Thymus (tissue), 11 donors: ENCODE measurements around the gene CST6. TPM values are rescaled to one million over a fixed set of nuclear protein-coding genes. Genes with fewer than 3 reads are reported as not detected.

ENCODE experiments used
- DNase-seq, 9 donors: peaks; one replicate each; pipeline ENCODE4 v3.0.0-alpha.2; 2013; ENCODE audit warnings: low spot score in 9 of 9, low read depth in 6 of 9, missing footprints in 1 of 9
- H3K27ac ChIP-seq, 2 donors: one replicate each; pipeline ENCODE4 v1.5.1; 2013; ENCODE audit warnings: control low read depth in 1 of 2, low read depth in 1 of 2, low read length in 1 of 2, mild to moderate bottlenecking in 1 of 2, moderate library complexity in 1 of 2
- H3K27me3 ChIP-seq, 2 donors: one replicate each; pipeline ENCODE4 v1.5.1; 2013; ENCODE audit warnings: low read length in 1 of 2; ENCODE audit not compliant: control insufficient read depth in 2 of 2, insufficient read depth in 1 of 2
- H3K36me3 ChIP-seq, 2 donors: one replicate each; pipeline ENCODE4 v1.5.1; 2013; ENCODE audit warnings: low read length in 1 of 2, mild to moderate bottlenecking in 1 of 2, moderate library complexity in 1 of 2; ENCODE audit not compliant: control insufficient read depth in 2 of 2, insufficient read depth in 2 of 2
- H3K4me1 ChIP-seq, 2 donors: one replicate each; pipeline ENCODE4 v1.5.1; 2013; ENCODE audit warnings: low read length in 2 of 2; ENCODE audit not compliant: control insufficient read depth in 2 of 2, insufficient read depth in 2 of 2
- H3K4me3 ChIP-seq, 2 donors: one replicate each; pipeline ENCODE4 v1.5.1; 2013; ENCODE audit warnings: low read length in 2 of 2, control low read depth in 1 of 2, mild to moderate bottlenecking in 1 of 2
- H3K9me3 ChIP-seq, 2 donors: one replicate each; pipeline ENCODE4 v1.5.1; 2013; ENCODE audit warnings: low read length in 1 of 2, mild to moderate bottlenecking in 1 of 2; ENCODE audit not compliant: control insufficient read depth in 2 of 2, insufficient read depth in 1 of 2
- WGBS: extraction: QIAGEN DNeasy Blood & Tissue Kit; methylation state at CpG from one replicate; pipeline ENCODE4 v1.1.7; 2013; 5-methylcytosine and 5-hydroxymethylcytosine counted together
- polyA plus RNA-seq: library from polyadenylated mRNA; stranded (reverse); fragments of 200-250 nt; gene quantifications from one replicate; pipeline ENCODE4 v1.2.3, GENCODE V29; 2013
- total RNA-seq: library from RNA; stranded (reverse); fragments of 120-200 nt; gene quantifications from one replicate; pipeline ENCODE4 v1.2.4, GENCODE V29; 2013
- donor health status: healthy.

CST6 gene
- total and polyA plus RNA-seq, 2 donors: 0.66 to 23.0 TPM

DNA sequence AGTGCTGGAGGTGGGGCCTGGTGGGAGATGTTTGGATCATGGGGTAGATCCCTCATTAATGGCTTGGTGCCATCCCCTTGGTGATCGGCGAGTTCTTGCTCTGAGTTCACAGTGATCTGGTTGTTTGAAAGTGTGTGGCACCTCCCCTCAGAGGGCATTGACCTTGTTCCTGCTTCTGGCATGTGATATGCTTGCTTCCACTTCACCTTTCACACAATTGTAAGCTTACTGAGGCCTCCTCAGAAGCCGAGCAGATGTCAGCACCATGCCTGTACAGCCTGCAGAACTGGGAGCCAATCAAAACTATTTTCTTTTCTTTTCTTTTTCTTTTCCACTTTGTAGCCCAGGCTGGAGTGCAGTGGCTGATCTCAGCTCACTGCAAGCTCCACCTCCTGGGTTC is 25.5 kb downstream of the CST6 start:
- H3K4me1 ChIP-seq: no peaks in the 10 kb centered on the region
- H3K4me3 ChIP-seq: no peak overlapping the region
- no peak for DNase-seq
- 94% methylated on average over 3 of the region's 3 CpGs for WGBS
- H3K9me3 ChIP-seq: peaks cover 0 to 11% of the 10 kb centered on the region in 2 donors
- H3K36me3 ChIP-seq: no peaks in the 10 kb centered on the region
- H3K27me3 ChIP-seq: peaks cover 0 to 3% of the 10 kb centered on the region in 2 donors
- H3K27ac ChIP-seq: no peak overlapping the region

DNA sequence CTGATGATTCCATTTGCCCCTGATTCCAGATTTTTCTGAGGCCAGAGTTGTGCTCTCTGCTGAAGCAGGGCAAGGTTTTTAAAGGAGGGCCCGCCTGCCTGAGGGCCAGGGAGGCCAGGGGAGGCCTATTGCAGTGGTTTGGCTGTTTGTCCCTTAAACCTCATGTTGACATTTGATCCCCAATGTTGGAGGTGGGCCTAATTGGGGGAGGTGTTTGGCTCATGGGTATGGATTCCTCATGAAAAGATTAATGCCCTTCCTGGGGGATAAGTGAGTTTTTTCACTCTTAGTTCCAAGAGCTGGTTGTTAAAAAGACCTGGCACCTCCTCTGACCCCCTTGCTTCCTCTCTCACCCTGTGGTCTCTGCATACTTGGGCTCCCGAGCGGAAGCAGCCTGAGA is 28.0 kb downstream of the CST6 start:
- H3K4me3 ChIP-seq: no peak overlapping the region
- H3K27ac ChIP-seq: no peak overlapping the region
- WGBS: 97% methylated on average over 3 of the region's 3 CpGs
- peaks cover 0 to 2% of the 10 kb centered on the region in 2 donors for H3K4me1 ChIP-seq
- peaks cover 0 to 3% of the 10 kb centered on the region in 2 donors for H3K27me3 ChIP-seq
- H3K9me3 ChIP-seq: peaks cover 0 to 11% of the 10 kb centered on the region in 2 donors
- no peaks in the 10 kb centered on the region for H3K36me3 ChIP-seq
- no peak for DNase-seq

DNA sequence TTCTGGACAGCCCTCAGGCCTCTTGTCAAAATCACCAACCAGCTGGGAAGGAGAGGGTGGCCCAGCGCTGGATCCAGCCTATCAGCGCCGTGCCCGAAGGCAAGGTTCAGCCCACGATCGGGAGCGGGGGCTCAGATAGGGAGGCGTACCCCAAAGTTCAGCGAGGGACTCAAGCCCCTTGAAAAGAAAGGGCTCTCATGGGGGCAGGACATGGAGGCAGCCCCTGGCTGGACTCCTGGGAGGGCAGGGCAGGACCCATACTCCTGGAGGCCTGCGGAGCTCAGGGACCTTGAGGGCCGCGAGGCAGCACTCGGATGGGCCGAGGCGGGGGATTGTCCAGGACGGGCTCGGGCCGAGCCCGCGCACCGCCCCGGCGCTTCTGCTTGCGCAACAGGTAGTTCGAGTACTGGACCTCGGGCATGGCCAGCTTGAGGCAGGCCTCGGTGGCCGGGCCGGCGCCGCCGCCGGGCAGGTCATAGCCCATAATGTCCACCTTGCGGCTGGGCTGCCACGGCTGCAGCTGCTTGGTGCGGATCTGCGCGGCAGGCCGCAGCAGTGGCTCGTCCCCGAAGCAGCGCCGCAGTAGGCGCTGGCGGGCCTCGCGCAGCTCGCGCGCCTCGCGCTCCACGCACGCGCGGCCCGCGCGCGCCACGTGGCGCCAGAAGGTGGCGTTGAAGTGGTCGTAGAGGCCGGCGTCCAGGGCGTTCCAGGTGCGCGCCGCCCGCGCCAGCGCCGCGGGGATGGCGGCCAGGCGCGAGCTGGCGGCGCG is 30.6 kb downstream of the CST6 start:
- H3K27ac ChIP-seq: no peak overlapping the region
- H3K27me3 ChIP-seq: no peaks in the 10 kb centered on the region
- peaks cover 0 to 2% of the 10 kb centered on the region in 2 donors for H3K9me3 ChIP-seq
- H3K4me3 ChIP-seq: no peak overlapping the region
- H3K36me3 ChIP-seq: no peaks in the 10 kb centered on the region
- DNase-seq: no peak
- peaks cover 5 to 9% of the 10 kb centered on the region in 2 donors for H3K4me1 ChIP-seq
- WGBS: 97% methylated on average over 81 of the region's 81 CpGs

DNA sequence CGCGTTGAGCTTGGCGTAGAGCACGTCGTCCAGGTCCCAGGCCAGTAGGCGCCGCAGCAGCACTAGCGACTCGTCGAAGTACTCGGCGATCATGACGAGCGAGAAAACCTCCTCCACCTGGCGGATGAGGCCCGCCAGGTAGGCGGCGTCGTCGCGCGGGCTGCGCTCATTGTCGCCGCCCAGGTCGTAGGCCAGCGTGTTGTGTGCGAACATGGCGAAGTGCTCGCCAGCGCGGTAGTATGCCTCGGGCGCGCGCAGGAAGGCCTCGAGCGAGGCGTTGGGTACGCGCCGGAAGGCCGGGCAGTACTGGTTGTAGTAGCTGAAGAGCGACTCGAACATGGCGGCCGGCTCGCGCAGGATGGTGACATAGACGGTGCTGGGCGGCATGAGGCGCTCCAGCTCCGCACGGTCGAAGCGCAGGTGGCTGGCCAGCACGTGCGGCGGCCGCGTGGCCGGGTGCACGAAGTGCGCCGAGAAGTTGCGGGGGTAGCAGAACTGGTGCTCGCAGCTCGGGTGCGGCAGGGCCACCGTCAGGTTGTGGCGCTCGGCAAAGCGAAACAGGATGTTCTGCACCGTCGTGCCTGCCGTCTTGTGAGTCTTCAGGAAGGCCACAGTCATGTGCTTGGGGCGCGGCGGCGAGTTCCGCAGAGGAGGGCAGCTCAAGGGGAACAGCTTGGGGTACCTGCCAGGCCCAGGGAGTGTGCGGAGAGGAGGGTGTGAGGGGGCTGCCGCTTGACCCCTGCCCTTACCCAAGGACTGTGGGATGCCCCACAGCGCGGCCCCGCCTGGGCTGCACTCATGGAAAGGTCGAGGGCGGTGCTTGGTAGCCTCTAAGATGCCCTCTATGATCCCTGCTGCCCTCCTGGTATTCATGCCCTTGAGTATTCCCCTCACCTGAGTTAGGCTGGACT is 31.4 kb downstream of the CST6 start:
- no peaks in the 10 kb centered on the region for H3K9me3 ChIP-seq
- H3K36me3 ChIP-seq: no peaks in the 10 kb centered on the region
- WGBS: 98% methylated on average over 88 of the region's 88 CpGs
- H3K27ac ChIP-seq: no peak overlapping the region
- peaks cover 5 to 9% of the 10 kb centered on the region in 2 donors for H3K4me1 ChIP-seq
- H3K27me3 ChIP-seq: peaks cover 0 to 5% of the 10 kb centered on the region in 2 donors
- DNase-seq: no peak
- no peak overlapping the region for H3K4me3 ChIP-seq

DNA sequence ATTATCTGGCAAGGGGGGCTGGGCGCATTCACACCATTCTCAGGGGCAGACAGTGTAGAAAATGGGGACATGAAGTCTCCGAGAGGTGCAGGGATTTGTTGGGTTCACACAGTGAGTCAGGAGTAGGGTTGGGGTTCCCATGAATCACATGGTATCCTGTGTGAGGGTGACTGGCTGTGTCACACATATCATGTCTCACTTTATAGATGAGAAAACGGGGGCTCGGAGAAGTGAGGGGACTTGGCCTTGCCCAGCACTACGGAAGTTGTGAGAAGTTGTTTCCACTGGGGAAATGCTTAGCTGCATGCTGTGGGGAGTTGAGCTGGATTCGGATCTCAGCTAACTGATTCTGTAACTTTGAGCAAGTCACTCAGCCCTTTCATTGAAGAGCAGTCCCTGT is 32.9 kb downstream of the CST6 start:
- Histone ChIP-seq H3K27ac (no peak overlapping the region), H3K9me3 (no peaks in the 10 kb centered on the region), H3K27me3 (peaks cover 0 to 10% of the 10 kb centered on the region in 2 donors), H3K4me1 (peaks cover 8 to 23% of the 10 kb centered on the region in 2 donors), H3K36me3 (no peaks in the 10 kb centered on the region), H3K4me3 (no peak overlapping the region)
- WGBS: 88% methylated on average over 6 of the region's 6 CpGs
- no peak for DNase-seq

DNA sequence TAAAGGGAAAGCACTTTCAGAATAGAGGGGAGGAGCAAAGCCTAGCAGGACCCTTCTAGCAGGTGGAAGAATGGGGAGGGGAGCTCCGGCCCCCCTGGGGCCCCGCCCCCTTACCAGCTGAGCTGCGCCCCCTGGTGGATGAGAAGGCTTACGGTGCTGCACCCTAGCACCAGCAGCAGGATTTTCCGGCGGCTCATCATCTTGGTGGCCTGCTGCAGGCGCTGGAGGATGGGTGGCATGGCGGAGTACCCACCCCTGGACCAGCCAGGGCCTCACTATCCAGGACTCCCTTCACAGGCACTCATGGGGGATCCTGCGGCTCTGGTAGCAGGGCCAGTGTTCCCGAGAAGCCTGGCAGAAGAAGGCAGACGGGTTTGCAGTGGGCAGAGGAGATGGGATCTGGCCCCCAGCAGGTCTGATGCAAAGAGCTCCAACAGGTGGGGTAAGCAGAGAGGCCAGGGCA is 33.4 kb downstream of the CST6 start:
- Histone ChIP-seq H3K27me3 (peaks cover 0 to 10% of the 10 kb centered on the region in 2 donors), H3K36me3 (no peaks in the 10 kb centered on the region), H3K27ac (no peak overlapping the region), H3K4me1 (peaks cover 8 to 27% of the 10 kb centered on the region in 2 donors), H3K4me3 (no peak overlapping the region), H3K9me3 (no peaks in the 10 kb centered on the region)
- 22% methylated on average over 11 of the region's 11 CpGs for WGBS
- peak in 6 of 9 donors; percentile 72 to 89 (median 80) for DNase-seq

DNA sequence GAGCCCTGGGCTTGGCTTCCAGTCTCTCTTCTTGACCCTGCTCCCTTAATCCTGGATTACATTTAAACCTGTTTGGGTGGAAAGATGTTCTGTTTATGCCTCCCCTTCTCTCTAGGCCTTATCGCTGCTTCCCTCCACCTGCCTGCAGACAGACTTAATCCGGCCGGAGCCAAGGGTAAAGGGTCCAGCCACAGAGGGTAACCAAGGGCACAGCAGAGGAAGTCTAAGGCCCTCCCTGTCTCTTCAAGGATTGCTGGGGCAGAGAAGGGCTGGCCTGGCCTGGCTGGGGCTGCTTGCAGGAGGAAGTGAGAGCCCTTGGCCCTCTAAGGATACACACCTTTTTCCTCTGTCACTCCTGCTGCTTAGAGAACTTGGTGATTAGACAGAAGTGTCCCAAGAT is 35.1 kb downstream of the CST6 start:
- DNase-seq: no peak
- no peak overlapping the region for H3K4me3 ChIP-seq
- H3K27me3 ChIP-seq: peaks cover 0 to 10% of the 10 kb centered on the region in 2 donors
- H3K9me3 ChIP-seq: no peaks in the 10 kb centered on the region
- H3K36me3 ChIP-seq: no peaks in the 10 kb centered on the region
- H3K27ac ChIP-seq: no peak overlapping the region
- WGBS: over 99% methylated on average over 3 of the region's 3 CpGs
- peaks cover 8 to 40% of the 10 kb centered on the region in 2 donors for H3K4me1 ChIP-seq

DNA sequence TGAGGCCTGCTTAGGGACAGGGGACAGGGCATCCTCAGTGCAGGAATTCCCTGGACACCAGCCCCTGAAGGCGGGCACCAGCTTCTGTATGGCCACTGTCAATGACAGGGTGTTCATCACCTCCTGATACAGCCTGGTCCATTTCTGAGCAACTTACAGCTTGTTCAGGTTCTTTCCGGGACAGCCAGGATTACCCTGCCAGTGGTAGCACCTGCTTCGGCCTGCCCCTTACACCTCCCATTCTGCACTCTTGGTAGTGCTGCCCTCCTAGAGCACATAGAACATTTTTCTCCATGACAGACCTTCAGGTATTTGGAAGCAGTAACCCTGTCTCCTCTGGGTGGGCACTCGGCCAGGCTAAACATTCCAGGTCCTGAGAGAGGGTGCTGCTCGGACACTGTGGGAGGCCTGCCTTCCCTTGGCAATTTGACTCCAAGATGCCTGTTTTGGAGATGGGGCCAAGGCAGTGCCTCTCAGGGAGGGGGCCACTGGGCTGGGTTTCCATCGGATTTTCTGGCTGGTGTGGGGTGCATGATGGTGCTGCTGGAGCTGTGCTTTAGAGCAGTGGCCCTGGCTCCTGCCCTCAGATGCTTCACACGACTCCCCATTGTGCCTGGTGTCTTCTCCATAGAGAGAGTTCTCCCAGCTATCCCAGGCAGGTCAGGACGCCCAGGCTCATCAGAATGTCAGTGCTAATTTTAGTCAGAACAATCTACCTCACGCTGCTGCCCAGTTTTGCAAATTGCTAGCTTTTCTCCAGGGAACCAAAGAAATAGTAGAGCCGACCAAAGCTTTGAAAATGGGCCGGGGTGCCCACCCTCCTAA is 35.9 kb downstream of the CST6 start:
- H3K4me1 ChIP-seq: peaks cover 9 to 41% of the 10 kb centered on the region in 2 donors
- no peaks in the 10 kb centered on the region for H3K36me3 ChIP-seq
- H3K4me3 ChIP-seq: no peak overlapping the region
- no peak for DNase-seq
- peaks cover 0 to 10% of the 10 kb centered on the region in 2 donors for H3K27me3 ChIP-seq
- H3K9me3 ChIP-seq: peaks cover 0 to 4% of the 10 kb centered on the region in 2 donors
- no peak overlapping the region for H3K27ac ChIP-seq
- WGBS: 96% methylated on average over 11 of the region's 11 CpGs
